NB4 (cell line): ENCODE results near the gene ABCC10.

Source experiments
- DNase-seq: peaks from one replicate; pipeline ENCODE4 v3.0.0; 2010; ENCODE audit warnings: low read depth
- H3K4me3 ChIP-seq: one replicate; pipeline ENCODE4 v1.5.1; 2011; ENCODE audit warnings: mild to moderate bottlenecking, low read depth, low read length, moderate library complexity
- MYC ChIP-seq: IDR thresholded peaks from 2 replicates; pipeline ENCODE4 v1.6.1; 2011; ENCODE audit warnings: low read depth, low read length
- POLR2A ChIP-seq: IDR thresholded peaks from 2 replicates; pipeline ENCODE4 v1.6.1; 2011; ENCODE audit warnings: mild to moderate bottlenecking; ENCODE audit not compliant: insufficient read length; ENCODE audit errors: extremely low read depth
- TF ChIP-seq, protein P1 (sequence below): IDR thresholded peaks from one replicate; pipeline ENCODE4 v1.5.1; 2012; ENCODE audit warnings: low read depth, low read length
- TF ChIP-seq, protein P2 (sequence below): IDR thresholded peaks from 2 replicates; pipeline ENCODE4 v1.6.1; 2011; ENCODE audit warnings: low read depth, low read length

The ABCC10 gene

DNA sequence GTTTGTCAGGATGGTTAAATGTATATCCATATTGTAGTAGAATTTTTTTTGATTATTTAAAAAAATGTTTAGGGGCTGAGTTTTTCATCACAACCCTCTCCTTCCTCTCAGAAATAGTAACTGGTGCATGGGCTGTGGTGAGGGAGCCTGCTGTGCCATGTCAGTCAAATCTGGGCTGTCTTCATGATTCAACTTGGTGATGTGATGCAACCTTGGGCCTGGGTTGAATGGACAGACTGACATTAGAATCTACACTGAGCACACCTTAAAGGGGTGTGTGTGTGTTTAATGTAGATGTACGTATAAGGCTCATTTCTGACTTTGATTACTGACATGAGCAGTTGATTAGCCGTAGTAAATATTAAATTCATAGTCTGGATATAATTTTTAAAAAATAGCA, 53.7 kb downstream of the ABCC10 start:
- DNase-seq: peak; percentile 71
- no peak overlapping the region for H3K4me3 ChIP-seq
- TF ChIP-seq, protein P1, sequence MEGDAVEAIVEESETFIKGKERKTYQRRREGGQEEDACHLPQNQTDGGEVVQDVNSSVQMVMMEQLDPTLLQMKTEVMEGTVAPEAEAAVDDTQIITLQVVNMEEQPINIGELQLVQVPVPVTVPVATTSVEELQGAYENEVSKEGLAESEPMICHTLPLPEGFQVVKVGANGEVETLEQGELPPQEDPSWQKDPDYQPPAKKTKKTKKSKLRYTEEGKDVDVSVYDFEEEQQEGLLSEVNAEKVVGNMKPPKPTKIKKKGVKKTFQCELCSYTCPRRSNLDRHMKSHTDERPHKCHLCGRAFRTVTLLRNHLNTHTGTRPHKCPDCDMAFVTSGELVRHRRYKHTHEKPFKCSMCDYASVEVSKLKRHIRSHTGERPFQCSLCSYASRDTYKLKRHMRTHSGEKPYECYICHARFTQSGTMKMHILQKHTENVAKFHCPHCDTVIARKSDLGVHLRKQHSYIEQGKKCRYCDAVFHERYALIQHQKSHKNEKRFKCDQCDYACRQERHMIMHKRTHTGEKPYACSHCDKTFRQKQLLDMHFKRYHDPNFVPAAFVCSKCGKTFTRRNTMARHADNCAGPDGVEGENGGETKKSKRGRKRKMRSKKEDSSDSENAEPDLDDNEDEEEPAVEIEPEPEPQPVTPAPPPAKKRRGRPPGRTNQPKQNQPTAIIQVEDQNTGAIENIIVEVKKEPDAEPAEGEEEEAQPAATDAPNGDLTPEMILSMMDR: no peak
- TF ChIP-seq, protein P2, sequence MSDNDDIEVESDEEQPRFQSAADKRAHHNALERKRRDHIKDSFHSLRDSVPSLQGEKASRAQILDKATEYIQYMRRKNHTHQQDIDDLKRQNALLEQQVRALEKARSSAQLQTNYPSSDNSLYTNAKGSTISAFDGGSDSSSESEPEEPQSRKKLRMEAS: no peak

DNA sequence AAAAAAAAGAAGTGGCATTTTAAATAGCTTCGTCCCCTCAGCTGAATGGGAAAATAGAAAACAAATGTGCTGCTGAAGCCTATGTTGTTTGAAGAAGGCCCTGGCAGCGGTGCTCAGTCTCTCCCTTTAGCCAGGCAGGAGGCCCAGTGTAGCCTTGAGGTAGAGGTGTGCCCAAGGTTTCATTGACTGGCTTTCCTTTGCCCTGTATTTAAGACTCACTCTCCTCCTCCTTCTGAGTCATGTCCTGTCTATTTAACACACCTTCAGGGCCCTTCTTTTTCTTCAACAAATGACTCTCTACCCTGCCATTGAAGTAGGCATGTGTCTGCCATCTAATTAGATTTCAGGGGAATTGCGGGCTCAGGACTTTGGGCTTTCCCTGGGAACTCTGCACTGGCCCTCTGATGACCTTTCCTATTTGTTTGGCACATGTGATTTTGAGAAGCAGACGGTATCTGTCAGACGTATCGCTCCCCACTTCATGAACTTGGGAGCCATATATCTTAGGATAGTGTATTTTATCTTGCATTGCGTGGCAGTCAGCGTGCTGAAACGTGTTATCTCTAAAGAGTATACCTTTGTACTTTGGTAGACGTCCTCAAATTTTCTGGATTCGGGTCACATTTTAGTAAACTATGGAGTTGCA, 54.4 kb downstream of the ABCC10 start:
- DNase-seq: no peak
- H3K4me3 ChIP-seq: no peak overlapping the region
- TF ChIP-seq, protein P1: no peak
- TF ChIP-seq MYC (no peak), POLR2A (no peak)
- TF ChIP-seq, protein P2: no peak

DNA sequence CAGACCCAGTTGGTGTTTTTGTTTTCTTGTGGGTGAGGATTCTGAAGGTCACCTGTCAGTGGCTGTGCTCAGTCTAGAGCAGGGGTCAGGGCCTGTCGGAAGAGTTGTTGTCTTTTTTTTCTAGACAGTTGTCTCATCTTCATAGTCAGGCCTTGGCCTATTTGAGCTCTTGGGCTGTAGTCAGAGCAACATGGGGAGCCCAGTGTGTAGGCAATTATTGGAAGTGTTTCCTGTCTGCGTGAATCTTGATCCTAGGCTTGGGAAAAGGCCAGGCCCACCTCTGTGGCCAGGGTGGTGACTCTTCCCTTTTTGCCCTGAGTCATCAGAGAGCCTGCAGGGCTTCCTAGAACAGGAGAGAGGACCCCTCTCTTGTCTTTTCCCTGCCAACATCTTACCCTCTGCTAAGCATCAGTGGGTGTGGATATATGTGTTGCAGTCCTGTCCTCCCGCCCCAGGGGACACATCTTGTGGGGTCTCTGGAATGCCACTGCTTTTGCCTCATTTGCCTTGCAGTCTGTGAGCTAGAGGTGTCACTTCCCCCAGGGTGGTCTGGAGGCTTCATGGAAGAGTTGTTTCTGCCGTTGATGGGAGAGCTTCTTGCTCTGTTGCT, 61.4 kb downstream of the ABCC10 start:
- TF ChIP-seq POLR2A (no peak), MYC (no peak)
- TF ChIP-seq, protein P1: no peak
- TF ChIP-seq, protein P2: no peak
- DNase-seq: no peak
- no peak overlapping the region for H3K4me3 ChIP-seq

DNA sequence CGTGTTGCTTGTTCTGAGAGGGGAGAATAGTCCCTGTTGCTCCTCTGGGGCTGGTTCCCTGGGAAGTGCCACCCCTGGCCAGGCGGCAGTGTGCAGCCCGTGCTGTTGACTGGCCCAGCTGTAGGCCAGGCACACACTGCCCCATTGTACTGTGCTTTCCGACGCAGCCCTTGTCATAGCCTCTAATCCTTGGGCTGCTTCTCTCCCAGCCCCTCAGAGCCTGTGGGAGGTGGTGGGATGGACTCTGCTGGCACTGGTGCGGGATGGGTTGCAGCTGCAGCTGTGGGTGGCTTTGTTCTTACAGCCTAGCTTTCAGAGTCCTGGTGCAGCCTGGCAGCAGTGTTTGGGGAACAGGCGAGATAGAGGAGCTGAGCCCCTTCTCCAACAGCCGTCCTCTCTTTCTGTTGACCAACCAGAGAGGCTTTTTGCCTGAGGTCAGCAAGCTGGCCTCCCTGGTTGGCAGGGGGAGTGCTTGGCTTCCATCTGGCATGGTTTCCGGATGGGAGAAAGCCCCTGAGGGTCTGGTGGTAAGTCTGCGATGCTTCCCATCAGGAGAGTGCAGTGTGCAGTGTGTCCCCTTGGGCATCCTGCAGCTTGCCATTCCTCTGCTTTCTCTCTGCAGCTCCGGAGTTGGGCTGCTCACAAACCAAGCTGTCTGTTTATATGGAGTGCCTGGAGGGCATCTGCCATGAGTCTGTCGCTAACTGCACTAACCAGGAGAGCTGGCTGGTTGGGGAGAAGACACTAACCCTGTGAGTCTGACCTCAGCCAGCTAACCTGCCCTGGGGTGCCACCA, 62.1 kb downstream of the ABCC10 start:
- no peak for DNase-seq
- TF ChIP-seq, protein P2: no peak
- TF ChIP-seq MYC: no peak
- no peak for TF ChIP-seq POLR2A
- TF ChIP-seq, protein P1: no peak
- H3K4me3 ChIP-seq: no peak overlapping the region

DNA sequence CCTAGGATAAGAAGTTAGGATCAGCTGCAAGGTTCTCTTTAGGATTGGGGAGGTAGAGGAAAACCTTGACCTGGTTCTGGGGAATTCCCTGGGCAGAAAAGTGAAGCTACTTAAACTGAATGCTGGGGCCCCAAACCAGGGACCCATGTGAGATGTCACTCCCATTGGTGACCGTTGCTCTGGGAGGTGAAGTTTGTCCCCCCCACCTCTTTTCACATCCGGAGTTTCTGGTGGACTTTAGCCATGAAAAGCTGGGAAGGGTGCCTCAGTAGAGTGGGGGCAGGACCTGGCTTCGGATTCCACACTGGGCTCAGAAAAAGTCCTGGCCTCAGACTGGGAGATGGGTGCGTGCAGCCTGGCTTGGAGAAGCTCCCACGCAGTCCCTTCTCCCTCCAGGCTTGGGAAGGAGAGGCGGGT, 63.2 kb downstream of the ABCC10 start:
- DNase-seq: no peak
- TF ChIP-seq, protein P2: no peak
- no peak for TF ChIP-seq POLR2A
- TF ChIP-seq, protein P1: no peak
- no peak overlapping the region for H3K4me3 ChIP-seq
